HG02623 (cell line): ENCODE measurements around the gene TECR.
A peak's percentile ranks its signal among the peaks of the same experiment; 100 is the strongest.
"Not testable (repeated sequence)": the region's sequence is repeated elsewhere in the genome, so short reads cannot be mapped to it uniquely, and the experiment has no call there.

Experiments used
- ATAC-seq: cut with Tn5 transposase; IDR thresholded peaks from one replicate; pipeline ENCODE4 v1.9.1; 2021; ENCODE audit warnings: moderate library complexity; ENCODE audit not compliant: unreplicated experiment

The TECR gene, protein sequence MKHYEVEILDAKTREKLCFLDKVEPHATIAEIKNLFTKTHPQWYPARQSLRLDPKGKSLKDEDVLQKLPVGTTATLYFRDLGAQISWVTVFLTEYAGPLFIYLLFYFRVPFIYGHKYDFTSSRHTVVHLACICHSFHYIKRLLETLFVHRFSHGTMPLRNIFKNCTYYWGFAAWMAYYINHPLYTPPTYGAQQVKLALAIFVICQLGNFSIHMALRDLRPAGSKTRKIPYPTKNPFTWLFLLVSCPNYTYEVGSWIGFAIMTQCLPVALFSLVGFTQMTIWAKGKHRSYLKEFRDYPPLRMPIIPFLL

DNA sequence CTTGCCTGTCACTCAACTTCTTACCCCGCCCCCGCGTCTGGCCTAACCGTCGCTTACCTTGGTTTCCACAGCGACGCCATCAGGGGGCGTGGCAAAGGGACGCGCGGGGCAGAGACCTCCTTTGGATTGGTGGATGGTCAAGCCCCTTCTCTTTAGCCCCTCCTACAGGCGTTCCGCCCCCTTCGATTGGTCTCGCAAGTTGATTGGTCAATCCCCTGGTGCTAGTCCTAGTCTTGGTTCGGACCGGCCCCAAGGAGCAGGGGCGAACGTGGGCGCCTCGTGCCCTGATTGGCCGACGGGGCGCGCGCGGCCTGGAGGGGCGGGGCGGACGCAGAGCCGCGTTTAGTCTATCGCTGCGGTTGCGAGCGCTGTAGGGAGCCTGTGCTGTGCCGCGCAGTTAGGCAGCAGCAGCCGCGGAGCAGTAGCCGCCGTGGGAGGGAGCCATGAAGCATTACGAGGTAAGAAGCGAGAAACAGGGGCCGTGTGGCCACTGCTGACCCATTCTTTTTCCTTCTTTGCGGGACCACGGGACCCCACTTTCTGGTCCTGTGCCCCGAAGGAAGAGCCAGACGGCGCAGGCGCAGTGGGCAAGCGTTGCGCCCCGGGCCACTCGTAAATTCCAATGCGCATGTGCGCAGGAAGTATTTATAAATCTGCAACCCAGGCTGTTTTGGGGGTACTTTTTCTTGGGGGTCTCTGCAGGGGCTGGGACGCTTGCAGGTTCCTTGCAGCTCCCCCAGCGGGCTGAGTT lies at the start of gene TECR:
Gene TECR, plus strand, starts transcription at position 341 of the 751 bp plus-strand sequence. Its CDS starts 103 bp downstream, at position 444.
- peak; percentile 94 for ATAC-seq

DNA sequence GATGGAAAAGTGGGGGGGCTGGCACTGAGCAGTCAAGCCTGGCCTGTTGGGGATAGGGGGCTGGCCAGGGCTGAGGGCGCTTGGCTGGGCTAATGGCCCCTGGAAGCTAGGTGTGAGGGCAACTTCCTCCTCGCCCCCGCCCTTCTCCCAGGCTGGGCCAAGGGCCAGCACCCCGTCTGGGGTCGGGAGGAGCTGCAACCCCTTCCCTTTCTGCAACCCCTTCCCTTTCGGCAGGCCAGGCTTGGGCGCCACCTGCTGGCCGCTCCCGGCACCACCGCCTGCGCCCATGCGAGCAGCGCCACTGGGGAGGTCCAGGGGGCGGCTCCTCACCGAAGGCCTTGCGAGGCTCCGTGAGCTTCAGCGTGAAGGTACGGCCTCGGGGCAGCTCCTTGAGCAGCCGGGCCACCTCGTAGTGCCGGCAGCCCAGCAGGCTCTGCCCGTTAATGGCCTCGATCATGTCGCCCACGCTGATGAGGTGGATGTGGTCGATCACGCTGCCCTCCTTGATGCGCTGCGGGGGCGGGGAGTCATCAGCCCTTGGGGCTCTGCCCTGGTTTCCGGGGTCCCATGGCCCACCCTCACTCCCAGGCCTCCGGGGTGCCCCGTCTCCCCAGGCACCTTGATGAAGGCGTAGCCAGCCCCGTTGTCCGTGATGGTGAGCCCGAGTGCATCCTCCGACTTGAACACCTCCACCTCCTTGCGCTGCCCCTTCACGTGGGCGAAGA lies 49.3 kb upstream of the TECR start:
- ATAC-seq = no peak

DNA sequence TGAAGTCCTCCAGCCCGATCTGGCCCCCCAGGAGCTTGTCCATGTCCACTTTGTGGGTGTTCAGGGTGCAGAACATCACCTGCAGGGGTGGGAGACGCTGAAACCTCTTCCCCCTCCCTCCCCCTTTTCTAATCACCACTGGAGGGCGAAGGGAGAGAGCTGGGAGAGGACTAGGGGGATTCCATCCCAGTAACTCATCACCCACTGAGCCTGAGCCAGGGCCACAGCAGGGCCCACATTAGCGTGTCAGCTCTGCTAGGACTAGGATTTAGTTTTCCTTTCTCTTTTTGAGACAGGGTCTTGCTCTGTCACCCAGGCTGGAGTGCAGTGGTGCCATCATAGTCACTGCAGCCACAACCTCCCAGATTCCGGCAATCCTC lies 48.7 kb upstream of the TECR start:
- no peak for ATAC-seq

DNA sequence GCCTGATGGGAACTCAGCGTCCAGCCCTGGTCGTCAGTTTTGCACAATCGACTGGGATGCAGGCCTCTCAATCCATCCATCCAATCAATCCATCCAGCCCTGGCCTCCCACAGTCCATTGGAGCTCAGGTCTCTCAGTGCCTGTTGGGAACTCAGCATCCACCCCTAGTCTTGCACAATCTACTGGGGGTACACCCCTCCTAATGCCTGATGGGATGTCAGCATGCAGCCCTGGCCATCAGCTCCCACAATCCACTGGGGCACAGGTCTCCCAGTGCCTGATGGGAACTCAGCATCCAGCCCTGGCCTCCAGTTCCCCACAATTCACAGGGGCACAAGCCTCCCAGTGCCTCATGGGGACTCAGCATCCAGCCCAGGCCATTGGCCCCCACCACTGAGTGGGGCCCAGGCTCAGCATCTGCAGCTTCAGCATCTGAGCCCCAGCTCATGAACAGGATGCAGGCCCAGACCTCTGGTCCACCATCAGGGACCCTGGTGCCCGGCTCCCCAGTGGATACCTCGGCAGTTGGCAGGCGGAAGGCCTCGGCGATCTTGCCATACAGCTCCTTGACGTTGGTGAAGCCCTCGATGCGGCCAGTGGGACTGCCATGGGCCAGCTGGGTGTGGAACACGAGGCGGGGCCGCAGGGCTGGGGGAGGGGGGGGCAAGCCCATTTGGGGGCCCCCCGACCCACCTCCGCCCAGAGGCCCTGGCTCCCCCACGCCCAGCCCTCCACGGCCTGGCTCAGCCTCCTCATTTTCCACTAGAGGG lies 47.0 kb upstream of the TECR start:
- no peak for ATAC-seq

DNA sequence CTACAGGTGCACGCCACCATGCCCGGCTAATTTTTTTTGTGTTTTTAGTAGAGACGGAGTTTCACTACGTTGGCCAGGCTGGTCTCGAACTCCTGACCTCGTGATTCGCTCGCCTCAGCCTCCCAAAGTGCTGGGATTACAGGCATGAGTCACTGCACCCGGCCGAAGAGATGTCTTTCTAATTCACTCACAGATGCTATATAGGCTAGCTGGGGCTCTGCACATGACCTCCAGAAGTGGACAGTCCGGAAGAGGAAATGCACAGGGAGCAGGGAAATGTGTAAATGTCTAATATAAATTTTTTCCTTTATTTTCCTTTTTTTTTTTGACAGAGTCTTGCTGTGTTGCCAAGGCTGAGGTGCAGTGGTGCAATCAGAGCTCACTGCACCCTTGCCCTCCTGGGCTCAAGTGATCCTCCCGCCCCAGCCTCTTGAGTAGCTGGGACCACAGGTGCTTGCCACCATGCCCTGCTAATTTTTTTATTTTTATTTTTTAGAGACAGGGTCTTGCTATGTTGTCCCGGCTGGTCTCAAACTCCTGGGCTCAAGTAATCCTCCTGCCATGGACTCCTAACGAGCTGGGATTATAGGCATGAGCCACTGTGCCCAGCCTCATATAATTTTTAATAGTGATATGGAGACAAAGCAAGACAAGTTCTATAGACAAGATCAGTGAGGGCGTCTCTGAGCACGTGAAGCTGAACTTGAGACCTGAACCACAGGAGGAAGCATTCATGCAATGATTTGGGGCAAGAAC lies 41.8 kb upstream of the TECR start:
- ATAC-seq = no peak

DNA sequence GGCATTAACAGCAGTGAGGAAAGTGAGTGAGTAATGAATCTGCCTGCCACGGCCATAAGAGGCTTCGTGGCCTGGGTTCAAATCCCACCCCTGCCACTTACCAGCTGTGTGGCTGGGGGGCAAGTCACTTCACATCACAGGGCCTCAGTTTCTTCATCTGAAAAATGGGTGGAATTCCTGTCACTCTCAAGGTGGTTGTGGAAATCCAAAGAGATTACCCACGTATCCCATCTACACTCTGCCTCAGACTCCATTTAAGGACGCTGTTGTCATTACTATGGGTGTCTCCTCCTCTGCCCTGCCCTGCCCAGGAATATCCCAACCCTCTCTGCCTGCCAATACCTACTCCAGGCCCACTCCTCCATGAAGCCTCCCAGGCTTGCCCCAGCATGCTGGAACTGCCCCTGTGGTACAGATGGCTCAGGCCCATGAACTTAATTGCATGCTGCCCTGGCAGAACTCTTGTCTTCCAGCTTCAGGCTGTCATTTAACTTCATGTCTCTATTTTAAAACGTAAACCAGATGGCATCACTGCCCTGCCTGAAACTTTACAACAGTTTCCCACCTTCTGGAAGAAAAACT lies 36.5 kb upstream of the TECR start:
- ATAC-seq = no peak

DNA sequence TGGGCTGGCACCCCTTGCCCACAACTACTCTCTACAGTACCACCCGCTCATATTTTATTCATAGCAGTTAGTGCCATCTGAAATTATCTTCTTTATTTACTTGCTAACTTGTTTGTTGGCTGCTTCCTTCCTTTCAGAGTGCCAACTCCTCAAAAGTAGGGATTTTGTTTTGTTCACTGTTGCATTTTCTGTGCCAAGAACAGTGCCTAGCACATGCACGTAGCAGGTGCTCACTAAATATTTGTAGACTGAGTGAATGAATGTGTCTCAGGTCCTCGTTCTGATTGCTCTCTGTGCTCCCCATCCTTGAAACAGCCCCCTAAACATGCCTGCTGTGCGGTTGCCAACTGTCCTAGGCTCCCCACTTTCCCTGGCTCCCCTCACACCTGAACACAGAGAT lies 35.0 kb upstream of the TECR start:
- no peak for ATAC-seq

DNA sequence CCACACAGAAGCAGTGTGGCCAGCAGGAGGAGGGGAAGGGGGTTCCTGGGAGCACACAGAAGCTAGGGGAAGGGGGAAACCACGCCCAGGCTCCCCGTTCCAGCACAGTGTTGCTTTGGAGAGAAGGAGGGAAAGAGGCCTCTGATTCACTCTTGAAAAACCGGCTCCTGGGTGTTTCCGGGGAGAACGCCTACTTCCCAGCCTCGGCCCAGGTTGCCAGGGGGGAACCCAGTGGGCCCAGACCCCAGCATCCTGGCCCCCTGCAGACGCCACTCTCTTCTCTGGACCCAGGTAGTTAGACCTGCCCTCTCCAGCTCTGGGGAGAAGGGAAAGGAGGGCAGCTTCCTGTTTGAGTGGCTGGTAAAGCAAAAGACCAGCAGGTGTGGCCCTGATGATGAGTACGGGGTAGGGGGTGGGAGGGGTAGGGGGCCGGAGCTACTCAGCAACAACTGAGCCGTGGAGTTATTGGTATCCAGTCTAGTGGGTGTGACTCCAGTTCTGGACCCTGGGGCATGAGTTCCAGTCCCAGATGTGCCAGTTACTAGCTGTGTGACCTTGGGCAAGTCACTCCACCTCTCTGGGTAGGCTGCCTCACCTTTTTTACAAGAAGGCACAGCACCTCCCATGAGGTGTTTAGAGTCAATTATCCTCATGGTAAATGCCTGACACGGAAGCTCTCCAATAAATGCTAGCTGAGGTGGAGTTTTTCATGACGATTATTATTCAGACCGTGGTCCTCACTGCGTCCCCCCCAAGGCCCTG lies 34.3 kb upstream of the TECR start:
- ATAC-seq = no peak

DNA sequence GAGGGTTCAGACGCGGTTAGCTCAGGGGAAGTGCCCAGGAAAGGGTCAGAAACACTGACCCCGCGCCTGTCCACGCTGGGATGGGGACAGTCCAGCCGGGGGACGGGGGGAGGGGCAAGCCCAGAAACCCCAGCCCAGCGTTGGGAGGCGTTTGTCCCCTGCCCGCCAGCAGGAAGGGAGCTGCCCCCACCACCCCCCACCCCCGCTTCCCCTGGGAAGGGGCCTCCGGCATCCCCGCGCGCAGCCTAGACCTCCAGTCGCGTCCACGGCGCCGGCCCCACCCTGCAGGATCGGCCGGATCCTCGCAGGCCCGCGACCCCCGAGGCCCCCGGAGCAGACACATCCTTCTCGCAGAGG lies 33.7 kb upstream of the TECR start:
- no peak for ATAC-seq

DNA sequence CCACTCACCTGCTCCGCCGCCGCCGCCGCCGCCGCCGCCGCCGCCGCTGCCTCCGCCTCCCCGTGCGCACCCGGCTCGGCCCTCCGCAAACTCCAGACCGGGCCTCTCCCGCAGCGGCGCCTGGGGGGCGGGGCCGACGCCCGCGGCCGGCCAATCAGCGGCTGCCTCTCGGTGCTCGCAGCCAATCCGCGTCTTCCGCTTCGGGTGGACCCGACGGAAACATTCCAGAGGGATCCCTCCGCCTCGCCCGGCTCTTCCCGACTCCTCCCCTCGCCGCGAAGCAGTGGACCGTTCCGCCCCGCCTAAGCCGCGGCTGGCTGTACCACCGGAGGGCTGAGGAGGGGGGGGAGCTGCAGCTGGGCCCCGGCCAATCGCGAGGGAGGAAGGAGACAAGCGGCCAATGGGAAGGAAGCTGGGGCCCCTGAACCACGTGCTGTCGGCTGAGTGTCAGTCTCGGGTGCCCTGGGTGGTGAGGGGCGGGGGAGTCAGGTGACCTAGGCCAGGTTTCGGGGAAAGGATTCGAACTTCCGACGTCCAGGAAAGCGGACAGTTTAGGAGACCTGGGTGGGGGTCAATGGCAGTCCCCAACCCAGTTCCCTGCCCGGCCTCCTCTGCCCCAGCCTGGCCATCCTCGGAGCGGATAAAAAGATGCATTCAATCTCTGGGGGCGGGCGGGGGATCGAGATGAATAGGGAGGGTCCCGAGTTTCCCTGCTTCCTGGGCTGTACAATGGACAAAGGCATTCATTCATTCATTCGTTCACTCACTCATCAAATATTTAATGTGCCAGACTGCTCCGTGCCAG lies 33.2 kb upstream of the TECR start, which contains the start of gene GIPC1:
Gene GIPC1, minus strand, starts transcription at position 99 of the 805 bp plus-strand sequence. CDS start 13,151 bp downstream, outside the sequence.
- ATAC-seq = no peak

DNA sequence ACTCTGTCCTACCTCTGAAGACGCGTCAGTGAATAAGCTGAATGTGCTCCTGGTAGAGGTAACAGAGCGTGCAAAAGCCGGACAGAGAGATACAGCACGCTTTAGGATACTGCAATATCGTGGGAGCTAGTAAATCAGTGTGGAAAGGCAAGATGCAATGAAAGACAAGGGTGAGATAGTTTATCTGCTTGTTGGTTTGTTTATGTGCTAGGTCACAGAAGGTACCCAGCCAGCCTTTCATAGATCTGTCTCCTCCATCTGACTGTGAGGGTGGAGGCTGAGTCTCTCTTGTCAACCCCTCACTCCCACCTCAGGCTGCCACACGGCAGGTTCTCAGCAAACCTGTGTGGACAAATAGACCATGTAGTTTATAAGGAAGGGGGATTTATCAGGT lies 32.6 kb upstream of the TECR start:
- ATAC-seq = no peak

DNA sequence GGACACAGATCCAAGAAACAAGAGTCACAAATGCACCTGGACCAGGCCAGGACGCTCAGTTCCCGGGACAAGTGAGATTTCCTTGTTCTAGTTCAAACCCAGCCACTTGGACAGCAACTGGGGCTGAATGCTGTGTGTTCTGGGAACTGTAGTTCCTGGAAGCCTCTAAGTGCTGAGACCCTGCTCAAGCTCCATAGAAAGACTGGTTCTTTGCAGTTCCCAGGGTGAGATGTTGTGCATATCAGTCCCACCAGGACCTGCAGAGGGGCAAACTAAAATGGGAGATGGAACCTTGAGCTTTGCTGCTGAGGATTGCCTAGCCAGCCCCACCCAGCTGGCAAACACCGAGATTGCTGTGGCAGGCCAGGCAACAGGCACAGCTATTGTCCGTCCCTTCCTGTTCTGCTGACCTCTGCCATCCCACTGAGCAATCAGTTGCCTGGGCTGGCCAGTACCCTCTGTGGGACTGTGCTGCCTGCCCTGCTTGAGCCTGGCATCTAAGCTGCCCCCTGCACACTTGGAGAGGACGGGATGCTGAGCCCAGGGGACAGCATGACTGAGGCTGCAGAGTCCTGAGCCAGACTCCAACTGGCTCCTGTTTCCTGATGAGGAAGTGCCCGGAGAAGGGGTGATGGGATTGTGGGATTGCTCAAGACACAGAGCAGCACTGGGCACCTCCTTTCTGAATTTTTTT lies 32.0 kb upstream of the TECR start:
- ATAC-seq = no peak

DNA sequence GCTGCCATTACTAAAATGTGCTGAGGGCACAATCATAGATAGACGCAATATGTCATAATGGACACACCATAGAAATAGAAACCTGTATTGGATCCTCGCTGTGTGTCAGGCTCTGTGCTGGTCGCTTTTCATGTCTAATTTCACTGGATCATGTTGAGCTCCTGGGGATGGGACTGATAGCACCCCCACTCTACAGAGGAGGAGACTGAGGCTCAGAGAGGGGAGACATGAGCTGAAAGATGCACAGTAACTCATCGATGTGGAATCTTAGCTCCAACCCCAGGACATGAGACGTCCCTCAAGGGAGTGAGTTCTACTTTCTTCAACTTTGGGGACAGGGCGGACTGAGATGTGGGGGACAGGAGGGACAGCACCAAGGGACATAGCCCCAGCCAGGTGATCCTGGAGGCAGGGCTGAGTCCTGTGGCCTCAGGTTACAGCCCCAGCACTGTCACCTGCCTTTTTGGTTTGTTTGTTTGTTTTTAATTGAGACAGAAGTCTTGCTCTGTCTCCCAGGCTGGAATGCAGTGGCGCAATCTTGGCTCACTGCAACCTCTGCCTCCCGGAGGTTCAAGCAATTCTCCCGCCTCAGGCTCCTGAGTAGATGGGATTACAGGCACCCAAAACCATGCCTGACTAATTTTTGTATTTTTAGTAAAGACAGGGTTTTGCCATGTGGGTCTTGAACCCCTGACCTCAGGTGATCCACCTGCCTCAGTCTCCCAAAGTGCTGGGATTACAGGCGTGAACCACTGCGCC lies 26.9 kb upstream of the TECR start:
- no peak for ATAC-seq

DNA sequence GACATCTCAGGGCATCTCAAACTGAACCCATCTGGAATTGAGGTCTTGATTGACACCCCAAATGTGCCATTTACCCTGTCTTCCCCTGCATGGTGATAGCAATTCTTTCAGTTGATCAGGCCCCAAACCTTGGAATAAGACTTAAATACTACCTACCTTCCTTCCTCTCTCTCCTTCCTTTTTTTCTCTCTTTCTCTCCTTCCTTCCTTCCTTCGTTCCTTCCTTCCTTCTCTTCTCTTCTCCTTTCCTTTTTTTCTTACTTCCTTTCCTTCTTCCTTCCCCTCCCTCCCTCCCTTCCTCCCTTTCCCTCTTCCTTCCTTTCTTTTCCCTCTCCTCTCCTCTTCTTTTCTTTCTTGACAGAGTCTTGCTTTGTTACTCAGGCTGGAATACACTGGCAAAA lies 26.1 kb upstream of the TECR start:
- no peak for ATAC-seq

DNA sequence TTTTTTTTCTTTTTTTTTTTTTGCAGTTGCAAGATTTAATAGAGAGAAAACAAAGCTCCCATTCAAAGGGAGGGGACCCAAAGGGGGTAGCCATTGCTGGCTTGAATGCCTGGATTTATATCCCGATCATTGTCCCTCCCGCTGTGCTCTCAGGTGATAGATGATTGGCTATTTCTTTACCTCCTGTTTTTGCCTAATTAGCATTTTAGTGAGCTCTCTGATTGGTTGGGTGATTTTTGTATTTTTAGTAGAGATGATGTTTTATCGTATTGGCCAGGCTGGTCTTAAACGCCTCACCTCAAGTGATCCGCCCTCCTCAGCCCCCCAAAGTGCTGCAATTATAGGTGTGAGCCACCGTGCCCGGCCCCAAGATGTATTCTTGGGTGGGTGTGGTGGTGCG lies 24.8 kb upstream of the TECR start:
- ATAC-seq = not testable (repeated sequence)

DNA sequence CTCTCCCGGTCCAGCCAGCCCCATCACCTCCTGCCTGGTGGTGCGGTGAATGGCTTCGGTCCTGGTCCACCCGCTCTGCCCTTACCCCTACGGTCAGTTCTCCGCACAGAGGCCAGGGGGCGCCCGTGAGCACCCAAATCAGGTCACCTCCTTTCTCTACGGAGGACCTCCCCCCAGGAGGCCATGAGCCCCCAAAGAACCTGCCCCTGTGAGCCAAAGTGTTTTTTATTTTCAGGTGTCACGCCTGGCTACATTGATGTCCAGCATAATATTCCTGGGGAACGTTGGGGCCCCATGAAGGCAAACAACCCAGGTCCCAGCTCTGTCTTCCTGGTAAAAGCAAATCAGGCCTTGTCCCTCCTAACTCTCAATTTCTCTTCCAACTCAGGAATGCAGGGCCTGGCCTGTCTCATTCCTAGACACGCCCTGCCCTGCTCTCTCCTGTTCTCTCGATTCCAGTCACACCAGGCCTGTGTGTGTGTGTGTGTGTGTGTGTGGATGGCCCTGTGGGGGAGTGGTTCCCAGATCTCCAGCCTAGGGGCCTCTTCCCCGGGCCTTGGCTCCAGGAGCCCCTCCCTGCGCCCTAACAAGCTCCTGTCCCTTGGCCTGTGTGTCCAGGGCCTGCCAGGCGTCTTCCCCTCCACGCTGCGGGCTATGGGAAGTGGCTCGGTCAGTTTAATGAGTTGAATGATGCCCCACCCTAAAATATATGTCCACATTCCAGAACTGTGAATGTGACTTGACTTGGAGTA lies 23.7 kb upstream of the TECR start:
- no peak for ATAC-seq
